Spleen (tissue), 7 donors: Measurements from ENCODE around the gene FGGY.

Experiments
- CTCF ChIP-seq, 11 experiments: fragments of 200-600 bp in 7 of 11; fragments of 450-650 bp in 4 of 11; sonication (generic) in 4 of 11; IDR thresholded peaks in 8 of 11; conservative IDR thresholded peaks in 3 of 11; 1 replicate in 7 of 11; 2 replicates in 4 of 11; pipeline versions ENCODE4 v1.4.0 to v1.8.0; 2016 to 2021; ENCODE audit warnings: antibody characterized with exemption in 11 of 11, inconsistent platforms in 4 of 11, mild to moderate bottlenecking in 1 of 11
- POLR2A ChIP-seq, 3 donors: fragments of 450-650 bp; IDR thresholded peaks; one replicate each; pipeline ENCODE4 v1.5.1; 2017; ENCODE audit warnings: antibody characterized with exemption in 3 of 3, mild to moderate bottlenecking in 1 of 3
- POLR2AphosphoS5 ChIP-seq, 3 donors: sonication (generic); formaldehyde crosslinking; IDR thresholded peaks; one replicate each; pipeline ENCODE4 v1.5.1; 2017; ENCODE audit warnings: antibody characterized with exemption in 3 of 3
- donor health status: DM: no; HTN: no; CAD: no; lungs with moderate emphysema.
- donor health status: DM: no; HTN: no; CAD: no.
- donor health status: DM: no; HTN: no; CAD: no.

GRCh38 chr1:59653968-59654367 is 357.1 kb downstream of the FGGY start:
- no peak for TF ChIP-seq POLR2A (IDR thresholded peaks at IDR 0.05)
- TF ChIP-seq CTCF (IDR thresholded peaks at IDR 0.05 in 8 of 11, conservative IDR thresholded peaks at IDR 0.05 in 3 of 11) = no peak
- TF ChIP-seq POLR2AphosphoS5 (IDR thresholded peaks at IDR 0.05) = no peak
